ENCODE results near the gene TM2D1. TPM values are rescaled to one million over a fixed set of nuclear protein-coding genes. Genes with fewer than 3 reads are reported as not detected.
"Not testable (repeated sequence)": the region's sequence is repeated elsewhere in the genome, so short reads cannot be mapped to it uniquely, and the experiment has no call there.

TM2D1 gene
- total RNA-seq, 2 donors from 2014 or later = 24.1 to 32.9 TPM

- no peak overlapping the region for H3K27ac ChIP-seq (ENCODE audit: low read depth, low read length)
- Mint-ChIP-seq H3K4me1 (peaks cover 17% of the 10 kb centered on the region), H3K27me3 (ENCODE audit: insufficient read depth) (no peaks in the 10 kb centered on the region), H3K27ac (peak overlapping the region; percentile 26), H3K4me3 (peak overlapping the region; percentile 84), H3K9me3 (no peaks in the 10 kb centered on the region), H3K36me3 (ENCODE audit: low read depth) (peaks cover 1% of the 10 kb centered on the region)
- H3K27me3 ChIP-seq (ENCODE audit: control insufficient read depth, insufficient read depth, low read length, poor library complexity, severe bottlenecking) = no peaks in the 10 kb centered on the region
- TF ChIP-seq, protein P1, sequence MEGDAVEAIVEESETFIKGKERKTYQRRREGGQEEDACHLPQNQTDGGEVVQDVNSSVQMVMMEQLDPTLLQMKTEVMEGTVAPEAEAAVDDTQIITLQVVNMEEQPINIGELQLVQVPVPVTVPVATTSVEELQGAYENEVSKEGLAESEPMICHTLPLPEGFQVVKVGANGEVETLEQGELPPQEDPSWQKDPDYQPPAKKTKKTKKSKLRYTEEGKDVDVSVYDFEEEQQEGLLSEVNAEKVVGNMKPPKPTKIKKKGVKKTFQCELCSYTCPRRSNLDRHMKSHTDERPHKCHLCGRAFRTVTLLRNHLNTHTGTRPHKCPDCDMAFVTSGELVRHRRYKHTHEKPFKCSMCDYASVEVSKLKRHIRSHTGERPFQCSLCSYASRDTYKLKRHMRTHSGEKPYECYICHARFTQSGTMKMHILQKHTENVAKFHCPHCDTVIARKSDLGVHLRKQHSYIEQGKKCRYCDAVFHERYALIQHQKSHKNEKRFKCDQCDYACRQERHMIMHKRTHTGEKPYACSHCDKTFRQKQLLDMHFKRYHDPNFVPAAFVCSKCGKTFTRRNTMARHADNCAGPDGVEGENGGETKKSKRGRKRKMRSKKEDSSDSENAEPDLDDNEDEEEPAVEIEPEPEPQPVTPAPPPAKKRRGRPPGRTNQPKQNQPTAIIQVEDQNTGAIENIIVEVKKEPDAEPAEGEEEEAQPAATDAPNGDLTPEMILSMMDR (conservative IDR thresholded peaks at IDR 0.05) = no peak
- WGBS, 2 experiments (ENCODE audit: insufficient coverage in 1 of 2, insufficient read length in 1 of 2) = 83 to 91% methylated on average over 1 to 15 of the region's 19 CpGs
- no peaks in the 10 kb centered on the region for H3K9me3 ChIP-seq (ENCODE audit: control insufficient read depth, low read length)
- H3K4me3 ChIP-seq (ENCODE audit: low read length) = peak overlapping the region; percentile 89
- H3K9ac ChIP-seq (ENCODE audit: extremely low read depth, low read length, poor library complexity, severe bottlenecking) = no peak overlapping the region
- H3K36me3 ChIP-seq (ENCODE audit: control insufficient read depth, insufficient read depth, low read length) = no peaks in the 10 kb centered on the region
- peaks cover 5% of the 10 kb centered on the region for H3K4me1 ChIP-seq (ENCODE audit: control insufficient read depth, insufficient read depth, low read length)
- no peak for DNase-seq
Observed at GRCh38 chr1:61740751-61741700, 16.1 kb upstream of the TM2D1 start.

- no peak overlapping the region for H3K27ac ChIP-seq (ENCODE audit: low read depth, low read length)
- no peaks in the 10 kb centered on the region for H3K9me3 Mint-ChIP-seq
- WGBS, 2 experiments (ENCODE audit: insufficient coverage in 1 of 2, insufficient read length in 1 of 2) = 86 to 92% methylated on average over 1 to 3 of the region's 3 CpGs
- H3K27me3 Mint-ChIP-seq (ENCODE audit: insufficient read depth) = no peaks in the 10 kb centered on the region
- no peak for DNase-seq
- no peak overlapping the region for H3K9ac ChIP-seq (ENCODE audit: extremely low read depth, low read length, poor library complexity, severe bottlenecking)
- H3K27ac Mint-ChIP-seq = no peak overlapping the region
- H3K4me1 ChIP-seq (ENCODE audit: control insufficient read depth, insufficient read depth, low read length) = no peaks in the 10 kb centered on the region
- no peaks in the 10 kb centered on the region for H3K36me3 Mint-ChIP-seq (ENCODE audit: low read depth)
- TF ChIP-seq, protein P1 (conservative IDR thresholded peaks at IDR 0.05) = no peak
- H3K4me3 ChIP-seq (ENCODE audit: low read length) = no peak overlapping the region
- no peaks in the 10 kb centered on the region for H3K27me3 ChIP-seq (ENCODE audit: control insufficient read depth, insufficient read depth, low read length, poor library complexity, severe bottlenecking)
- no peaks in the 10 kb centered on the region for H3K4me1 Mint-ChIP-seq
- no peaks in the 10 kb centered on the region for H3K36me3 ChIP-seq (ENCODE audit: control insufficient read depth, insufficient read depth, low read length)
- no peak overlapping the region for H3K4me3 Mint-ChIP-seq
- H3K9me3 ChIP-seq (ENCODE audit: control insufficient read depth, low read length) = no peaks in the 10 kb centered on the region
Observed at GRCh38 chr1:61732726-61733125, 7.8 kb upstream of the TM2D1 start.

DNA sequence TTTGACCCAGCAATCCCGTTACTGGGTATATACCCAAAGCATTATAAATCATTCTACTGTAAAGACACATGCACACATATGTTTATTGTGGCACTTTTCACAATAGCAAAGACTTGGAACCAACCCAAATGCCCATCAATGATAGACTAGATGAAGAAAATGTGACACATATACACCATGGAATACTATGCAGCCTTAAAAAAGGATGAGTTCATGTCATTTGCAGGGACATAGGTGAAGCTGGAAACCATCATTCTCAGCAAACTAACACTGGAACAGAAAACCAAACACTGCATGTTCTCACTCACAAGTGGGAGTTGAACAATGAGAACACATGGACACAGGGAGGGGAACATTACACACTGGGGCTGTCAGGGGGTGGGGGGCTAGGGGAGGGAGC lies 5.7 kb upstream of the TM2D1 start:
- H3K27ac Mint-ChIP-seq; DNase-seq; H3K4me3 Mint-ChIP-seq; H3K9me3 Mint-ChIP-seq; H3K4me1 Mint-ChIP-seq; H3K36me3 Mint-ChIP-seq (ENCODE audit: low read depth); H3K27me3 ChIP-seq (ENCODE audit: control insufficient read depth, insufficient read depth, low read length, poor library complexity, severe bottlenecking); H3K9ac ChIP-seq (ENCODE audit: extremely low read depth, low read length, poor library complexity, severe bottlenecking); H3K36me3 ChIP-seq (ENCODE audit: control insufficient read depth, insufficient read depth, low read length); H3K9me3 ChIP-seq (ENCODE audit: control insufficient read depth, low read length); H3K27ac ChIP-seq (ENCODE audit: low read depth, low read length); H3K4me1 ChIP-seq (ENCODE audit: control insufficient read depth, insufficient read depth, low read length); H3K4me3 ChIP-seq (ENCODE audit: low read length); H3K27me3 Mint-ChIP-seq (ENCODE audit: insufficient read depth): not testable (repeated sequence)
- WGBS, 2 experiments (ENCODE audit: insufficient coverage in 1 of 2, insufficient read length in 1 of 2) = 0% methylated on average over 1 of the region's 1 CpG; no CpG with 5 or more reads in 1 of the 2 experiments
